ENCODE results near the gene CD1C. TPM values are rescaled to one million over a fixed set of nuclear protein-coding genes. Genes with fewer than 3 reads are reported as not detected.
"Not testable (repeated sequence)": the region's sequence is repeated elsewhere in the genome, so short reads cannot be mapped to it uniquely, and the experiment has no call there.

Gene CD1C
- polyA plus RNA-seq: under 1 TPM in 2 of 3 donors, not detected in 1; 0.19 to 0.24 TPM

- 68 to 92% (median 85%) methylated on average over 4 of the region's 4 CpGs for WGBS, 3 donors
- no peak within 1 kb of the TSS for H3K27ac ChIP-seq (ENCODE audit: low read depth, low read length)
Measured at GRCh38 chr1:158289811-158290210, at the start of gene CD1C. TSS of gene CD1C (plus strand) at chr1:158289923. CDS start at chr1:158290065, 142 bp downstream.

DNA sequence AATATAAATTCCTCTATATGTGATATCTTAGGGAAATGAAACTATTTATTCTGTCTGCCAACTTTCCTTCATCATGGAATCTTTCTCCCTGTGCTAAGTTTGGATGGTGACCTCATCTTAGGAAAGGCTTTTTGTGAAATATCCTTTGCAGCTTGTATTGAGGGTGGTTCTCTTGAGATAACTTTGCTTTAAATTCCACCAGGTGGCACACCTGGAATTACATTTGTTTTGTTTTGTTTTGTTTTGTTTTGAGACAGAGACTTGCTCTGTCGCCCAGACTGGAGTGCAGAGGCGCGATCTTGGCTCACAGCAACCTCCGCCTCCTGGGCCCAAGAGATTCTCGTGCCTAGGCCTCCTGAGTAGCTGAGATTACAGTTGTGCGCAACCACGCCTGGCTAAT is 43.1 kb upstream of the CD1C start:
- WGBS, 3 donors: 66 to 82% (median 77%) methylated on average over 7 of the region's 7 CpGs
- H3K27ac ChIP-seq (ENCODE audit: low read depth, low read length): no peak overlapping the region

GRCh38 chr1:158248118-158248517 is 41.6 kb upstream of the CD1C start:
- WGBS, 3 donors: 58 to 65% (median 59%) methylated on average over 3 of the region's 3 CpGs
- H3K27ac ChIP-seq (ENCODE audit: low read depth, low read length): no peak overlapping the region

- WGBS, 3 donors: 39 to 47% (median 43%) methylated on average over 2 of the region's 2 CpGs
- no peak overlapping the region for H3K27ac ChIP-seq (ENCODE audit: low read depth, low read length)
Measured at GRCh38 chr1:158248771-158249170, 41.0 kb upstream of the CD1C start.

DNA sequence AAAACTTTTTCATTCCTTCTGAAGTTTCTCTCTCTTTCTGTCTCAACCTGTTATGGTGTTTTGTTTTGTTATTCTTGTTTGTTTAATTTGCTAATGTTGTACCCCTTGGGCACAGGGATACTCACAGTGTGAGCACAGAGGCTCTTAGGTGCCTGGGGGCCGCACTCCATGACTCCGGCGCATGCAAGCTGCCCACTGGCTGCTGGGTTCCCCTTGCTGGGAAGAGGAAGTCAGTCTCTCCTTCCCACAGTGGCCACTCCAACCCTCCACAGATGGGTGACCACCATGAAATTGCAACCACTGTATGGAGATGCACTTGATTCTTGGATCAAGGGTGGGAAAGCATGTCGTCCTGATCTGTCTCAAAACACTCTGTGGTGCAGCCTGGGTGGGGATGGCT is 40.1 kb upstream of the CD1C start:
- 80 to 93% (median 83%) methylated on average over 4 of the region's 4 CpGs for WGBS, 3 donors
- no peak overlapping the region for H3K27ac ChIP-seq (ENCODE audit: low read depth, low read length)

GRCh38 chr1:158251163-158251562 is 38.6 kb upstream of the CD1C start:
- H3K27ac ChIP-seq (ENCODE audit: low read depth, low read length): no peak overlapping the region
- WGBS, 3 donors: 50 to 65% (median 52%) methylated on average over 2 of the region's 2 CpGs

DNA sequence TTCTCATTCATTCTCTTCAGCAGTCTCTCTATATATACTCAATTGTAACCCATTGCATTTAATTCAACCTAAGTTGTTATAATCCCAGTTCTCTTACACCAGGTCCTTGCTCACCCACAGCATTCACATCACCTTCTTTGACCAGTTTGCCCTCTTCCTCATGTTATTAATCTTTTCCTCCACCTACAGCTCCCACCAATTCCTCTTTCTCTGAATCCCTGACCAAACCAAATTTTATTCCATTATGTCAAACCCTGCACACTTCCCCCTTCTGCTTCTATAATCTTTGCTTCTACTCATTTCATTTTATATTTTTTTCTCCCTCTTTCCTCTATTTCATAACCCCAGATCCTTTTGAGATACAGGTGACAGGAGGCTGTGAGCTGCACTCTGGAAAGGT is 34.1 kb upstream of the CD1C start:
- no peak overlapping the region for H3K27ac ChIP-seq (ENCODE audit: low read depth, low read length)

DNA sequence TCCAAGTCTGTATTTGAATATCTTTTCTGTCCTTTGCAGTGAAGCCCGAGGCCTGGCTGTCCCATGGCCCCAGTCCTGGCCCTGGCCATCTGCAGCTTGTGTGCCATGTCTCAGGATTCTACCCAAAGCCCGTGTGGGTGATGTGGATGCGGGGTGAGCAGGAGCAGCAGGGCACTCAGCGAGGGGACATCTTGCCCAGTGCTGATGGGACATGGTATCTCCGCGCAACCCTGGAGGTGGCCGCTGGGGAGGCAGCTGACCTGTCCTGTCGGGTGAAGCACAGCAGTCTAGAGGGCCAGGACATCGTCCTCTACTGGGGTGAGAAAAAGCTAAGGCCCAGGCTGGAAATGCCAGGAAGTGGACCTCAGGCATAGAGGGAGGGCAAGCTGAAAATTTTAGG is 33.0 kb upstream of the CD1C start:
- H3K27ac ChIP-seq (ENCODE audit: low read depth, low read length): not testable (repeated sequence)
- WGBS, 3 donors: 77 to 91% (median 89%) methylated on average over 9 of the region's 9 CpGs

DNA sequence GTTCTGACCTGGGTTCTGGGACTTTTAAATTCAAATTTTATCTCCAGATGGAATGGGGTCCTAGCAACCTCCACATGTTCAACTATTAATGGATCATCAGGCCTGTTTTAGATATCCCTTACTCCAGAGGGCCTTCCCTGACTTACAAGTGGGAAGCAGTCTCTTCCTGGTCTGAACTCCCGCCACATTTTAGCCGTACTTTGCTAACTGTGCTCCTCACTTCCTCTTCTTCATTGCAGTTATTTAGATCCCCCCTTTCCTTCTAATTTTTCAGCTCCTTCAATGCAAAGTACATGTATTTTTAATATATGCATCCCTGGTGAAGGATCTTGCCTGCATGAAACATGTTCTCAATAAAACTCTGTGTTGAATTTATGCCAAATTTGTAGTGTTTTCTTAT is 31.8 kb upstream of the CD1C start:
- 25 to 50% (median 40%) methylated on average over 2 of the region's 2 CpGs for WGBS, 3 donors
- no peak overlapping the region for H3K27ac ChIP-seq (ENCODE audit: low read depth, low read length)

- H3K27ac ChIP-seq (ENCODE audit: low read depth, low read length): no peak overlapping the region
- 76 to 78% (median 77%) methylated on average over 1 of the region's 1 CpG for WGBS, 3 donors
Measured at GRCh38 chr1:158259117-158259516, 30.6 kb upstream of the CD1C start.

- H3K27ac ChIP-seq (ENCODE audit: low read depth, low read length): no peak overlapping the region
Measured at GRCh38 chr1:158272681-158273080, 17.0 kb upstream of the CD1C start.

DNA sequence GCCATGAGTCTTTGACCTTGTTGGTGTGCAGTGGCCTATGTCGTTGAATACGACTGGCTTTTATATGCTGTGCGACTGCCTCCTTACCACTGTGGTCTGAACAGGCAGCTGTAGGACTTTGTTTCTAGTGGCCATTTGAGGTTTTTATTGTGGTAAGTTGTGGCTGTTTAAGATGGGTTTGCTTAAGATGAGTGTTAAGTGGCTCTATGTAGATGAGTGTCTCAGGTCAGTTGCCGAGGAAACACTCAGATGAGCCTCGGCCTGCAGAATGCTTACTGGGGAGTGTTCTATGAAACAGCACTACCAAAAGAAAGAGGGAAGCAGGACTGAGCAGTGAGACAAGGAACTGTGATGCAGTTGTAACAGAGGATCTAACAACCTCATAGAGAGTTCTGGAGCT is 14.9 kb upstream of the CD1C start:
- 62 to 91% (median 87%) methylated on average over 5 of the region's 5 CpGs for WGBS, 3 donors
- no peak overlapping the region for H3K27ac ChIP-seq (ENCODE audit: low read depth, low read length)

DNA sequence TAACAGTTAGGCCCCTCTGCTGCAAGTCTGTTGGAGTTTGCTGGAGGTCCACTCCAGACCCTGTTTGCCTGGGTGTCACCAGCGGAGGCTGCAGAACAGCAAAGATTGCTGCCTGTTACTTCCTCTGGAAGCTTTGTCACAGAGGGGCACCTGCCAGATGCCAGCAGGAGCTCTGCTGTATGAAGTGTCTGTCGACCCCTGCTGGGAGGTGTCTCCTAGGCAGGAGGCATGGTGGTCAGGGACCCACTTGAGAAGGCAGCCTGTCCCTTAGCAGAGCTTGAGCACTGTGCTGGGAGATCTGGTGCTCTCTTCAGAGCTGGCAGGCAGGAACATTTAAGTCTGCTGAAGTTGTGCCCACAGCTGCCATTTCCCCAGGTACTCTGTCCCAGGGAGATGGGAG is 7.3 kb upstream of the CD1C start:
- WGBS, 3 donors: 67 to 80% (median 72%) methylated on average over 2 of the region's 2 CpGs
- H3K27ac ChIP-seq (ENCODE audit: low read depth, low read length): not testable (repeated sequence)

GRCh38 chr1:158283965-158284364 is 5.8 kb upstream of the CD1C start:
- no peak overlapping the region for H3K27ac ChIP-seq (ENCODE audit: low read depth, low read length)
- WGBS, 3 donors: 35 to 49% (median 47%) methylated on average over 2 of the region's 2 CpGs

DNA sequence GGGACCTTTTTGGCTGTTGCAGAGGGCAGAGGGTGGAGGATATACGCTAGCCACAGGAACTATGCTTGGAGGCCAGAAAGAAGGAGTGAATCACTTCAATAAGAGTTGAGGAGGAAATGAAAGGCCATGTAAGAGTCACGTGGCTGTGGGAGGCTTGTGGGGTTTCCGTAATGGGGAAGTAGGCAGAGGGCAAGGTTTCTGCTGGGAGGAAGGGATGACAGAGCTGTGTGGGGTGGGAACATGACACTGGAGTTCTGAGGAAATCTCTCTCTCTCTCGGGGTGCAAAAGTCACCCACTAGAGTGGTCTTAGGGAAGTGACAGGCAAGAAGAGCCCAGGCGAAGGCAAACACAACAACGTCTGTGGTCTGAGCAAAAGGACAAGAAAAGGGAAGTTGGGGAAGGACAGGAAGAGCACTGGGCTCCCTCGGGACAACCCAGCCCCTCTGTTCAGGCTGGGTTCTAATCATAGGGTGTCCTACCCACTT is 3.9 kb upstream of the CD1C start:
- 24 to 50% (median 27%) methylated on average over 7 of the region's 7 CpGs for WGBS, 3 donors
- no peak overlapping the region for H3K27ac ChIP-seq (ENCODE audit: low read depth, low read length)

GRCh38 chr1:158286487-158286886 is 3.2 kb upstream of the CD1C start:
- WGBS, 3 donors: 77 to 85% (median 79%) methylated on average over 4 of the region's 4 CpGs
- H3K27ac ChIP-seq (ENCODE audit: low read depth, low read length): no peak overlapping the region

DNA sequence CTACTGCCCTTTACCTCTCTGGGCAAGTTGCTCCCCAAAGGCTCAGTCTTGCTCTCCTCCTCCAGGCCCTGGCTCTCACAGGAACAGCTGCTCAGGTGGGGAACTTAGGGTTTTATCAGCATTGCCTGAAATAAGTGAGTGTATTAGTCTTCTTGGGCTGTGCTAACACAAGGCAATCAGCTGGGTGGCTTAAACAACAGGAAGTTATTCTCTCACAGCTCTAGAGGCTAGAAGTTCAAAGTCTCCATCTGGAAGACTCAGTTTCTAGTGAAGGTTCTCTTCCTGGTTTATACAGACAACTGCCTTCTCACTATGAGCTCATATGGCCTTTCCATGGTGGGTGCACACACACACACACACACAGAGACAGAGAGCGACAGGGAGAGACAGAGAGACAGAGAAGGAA is 2.8 kb upstream of the CD1C start:
- H3K27ac ChIP-seq (ENCODE audit: low read depth, low read length): no peak overlapping the region
- 88 to 100% (median 92%) methylated on average over 1 of the region's 1 CpG for WGBS, 3 donors

- no peak overlapping the region for H3K27ac ChIP-seq (ENCODE audit: low read depth, low read length)
- WGBS, 3 donors: 48 to 80% (median 68%) methylated on average over 5 of the region's 5 CpGs
Measured at GRCh38 chr1:158290321-158290844, 660 bp downstream of the CD1C start.

- no peak overlapping the region for H3K27ac ChIP-seq (ENCODE audit: low read depth, low read length)
- 74 to 98% (median 98%) methylated on average over 2 of the region's 2 CpGs for WGBS, 3 donors
Measured at GRCh38 chr1:158295791-158296190, 6.1 kb downstream of the CD1C start.

GRCh38 chr1:158310623-158311022 is 20.9 kb downstream of the CD1C start:
- 81 to 96% (median 86%) methylated on average over 1 of the region's 1 CpG for WGBS, 3 donors
- no peak overlapping the region for H3K27ac ChIP-seq (ENCODE audit: low read depth, low read length)

DNA sequence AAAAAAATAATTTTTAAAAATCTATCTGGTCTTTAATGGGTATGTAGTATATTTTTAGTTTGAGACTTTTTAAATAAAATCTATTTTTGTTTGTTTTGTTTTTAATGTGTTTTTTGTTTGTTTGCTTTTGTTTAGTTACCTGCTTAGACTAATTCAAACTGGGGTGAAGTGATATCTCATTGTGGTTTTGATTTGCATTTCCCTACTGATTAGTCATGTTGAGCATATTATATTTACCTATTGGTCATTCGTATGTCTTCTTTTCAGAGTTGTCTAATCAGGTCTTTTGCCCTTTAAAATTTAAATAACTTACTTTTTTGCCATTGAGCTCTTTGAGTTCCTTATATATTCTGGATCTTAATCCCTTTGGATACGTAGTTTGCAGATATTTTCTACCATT is 21.3 kb downstream of the CD1C start:
- 56 to 75% (median 75%) methylated on average over 2 of the region's 2 CpGs for WGBS, 3 donors
- H3K27ac ChIP-seq (ENCODE audit: low read depth, low read length): no peak overlapping the region

All from adipose tissue (tissue), 3 donors.